ENCODE measurements around the gene GNAS-AS1. TPM values are rescaled to one million over a fixed set of nuclear protein-coding genes. Genes with fewer than 3 reads are reported as not detected.
A peak's percentile ranks its signal among the peaks of the same experiment; 100 is the strongest.

GNAS-AS1 gene
- total and polyA plus RNA-seq, 2 experiments from 2014 or later = 12.3 to 15.0 TPM

DNA sequence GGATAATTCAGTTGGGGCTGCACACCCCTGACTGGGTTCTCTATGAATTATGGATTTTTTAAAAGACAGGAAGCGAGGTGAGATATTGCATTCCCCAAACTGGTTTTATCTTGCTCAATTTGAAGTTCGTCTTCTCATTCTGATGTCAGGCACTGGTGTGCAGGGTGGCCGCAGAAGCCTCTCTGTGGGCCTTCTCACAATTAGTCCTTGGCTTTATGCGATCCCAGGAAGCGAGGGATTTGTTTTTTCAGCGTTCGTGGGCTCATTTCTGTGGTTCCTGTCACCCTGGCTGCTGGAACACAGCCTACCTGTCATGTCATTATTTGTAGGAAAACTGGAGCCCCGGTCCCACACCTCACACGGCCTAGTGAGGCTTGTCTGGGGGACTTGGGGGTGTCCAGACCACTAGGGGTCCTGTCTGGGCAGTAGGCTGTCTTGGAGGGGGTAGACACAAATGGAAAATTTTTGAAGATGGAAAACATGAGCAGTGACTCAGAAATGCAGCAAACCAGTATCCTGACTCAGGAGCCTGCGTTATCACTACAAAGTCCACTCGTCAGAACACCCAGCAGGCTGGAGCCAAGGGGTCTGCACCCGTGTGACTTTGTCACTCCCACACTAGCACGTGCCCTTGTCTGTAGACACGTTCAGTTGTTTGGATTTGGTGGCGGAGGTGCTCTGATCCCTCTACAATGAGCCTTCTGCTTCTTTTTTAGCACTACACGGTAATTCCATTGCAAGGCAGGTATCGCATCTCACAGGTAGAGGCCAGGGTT lies 42.2 kb downstream of the GNAS-AS1 start:
- H3K36me3 Mint-ChIP-seq (ENCODE audit: low read depth) = no peaks in the 10 kb centered on the region
- DNase-seq (ENCODE audit: low spot score) = no peak
- H3K27ac ChIP-seq (ENCODE audit: low read depth) = no peak overlapping the region

More for the DNA sequence above, 42.2 kb downstream of the GNAS-AS1 start:
- Mint-ChIP-seq H3K27me3 (ENCODE audit: insufficient read depth, low read depth, poor library complexity) (peaks cover 20% of the 10 kb centered on the region), H3K9me3 (peaks cover 4% of the 10 kb centered on the region; the same call in 1 of the 3 replicates), H3K27ac (peak overlapping the region; percentile 9; the same call in 1 of the 2 replicates), H3K4me3 (no peak overlapping the region), H3K4me1 (peaks cover 33% of the 10 kb centered on the region)
- TF ChIP-seq ZNF114 (CRISPR knock-in tag; IDR thresholded peaks at IDR 0.05) = no peak
- TF ChIP-seq JUNB (IDR thresholded peaks at IDR 0.05; ENCODE audit: unreplicated experiment) = no peak
- TF ChIP-seq STAT1 (IDR thresholded peaks at IDR 0.05; ENCODE audit: unreplicated experiment) = no peak
- no peak for TF ChIP-seq ZNF331 (CRISPR knock-in tag; IDR thresholded peaks at IDR 0.05; ENCODE audit: low read depth)
- no peak for TF ChIP-seq NANOG (IDR thresholded peaks at IDR 0.05; ENCODE audit: borderline replicate concordance)
- TF ChIP-seq EZH2phosphoT487 (IDR thresholded peaks at IDR 0.05; ENCODE audit: unreplicated experiment) = no peak
- TF ChIP-seq, protein P1, sequence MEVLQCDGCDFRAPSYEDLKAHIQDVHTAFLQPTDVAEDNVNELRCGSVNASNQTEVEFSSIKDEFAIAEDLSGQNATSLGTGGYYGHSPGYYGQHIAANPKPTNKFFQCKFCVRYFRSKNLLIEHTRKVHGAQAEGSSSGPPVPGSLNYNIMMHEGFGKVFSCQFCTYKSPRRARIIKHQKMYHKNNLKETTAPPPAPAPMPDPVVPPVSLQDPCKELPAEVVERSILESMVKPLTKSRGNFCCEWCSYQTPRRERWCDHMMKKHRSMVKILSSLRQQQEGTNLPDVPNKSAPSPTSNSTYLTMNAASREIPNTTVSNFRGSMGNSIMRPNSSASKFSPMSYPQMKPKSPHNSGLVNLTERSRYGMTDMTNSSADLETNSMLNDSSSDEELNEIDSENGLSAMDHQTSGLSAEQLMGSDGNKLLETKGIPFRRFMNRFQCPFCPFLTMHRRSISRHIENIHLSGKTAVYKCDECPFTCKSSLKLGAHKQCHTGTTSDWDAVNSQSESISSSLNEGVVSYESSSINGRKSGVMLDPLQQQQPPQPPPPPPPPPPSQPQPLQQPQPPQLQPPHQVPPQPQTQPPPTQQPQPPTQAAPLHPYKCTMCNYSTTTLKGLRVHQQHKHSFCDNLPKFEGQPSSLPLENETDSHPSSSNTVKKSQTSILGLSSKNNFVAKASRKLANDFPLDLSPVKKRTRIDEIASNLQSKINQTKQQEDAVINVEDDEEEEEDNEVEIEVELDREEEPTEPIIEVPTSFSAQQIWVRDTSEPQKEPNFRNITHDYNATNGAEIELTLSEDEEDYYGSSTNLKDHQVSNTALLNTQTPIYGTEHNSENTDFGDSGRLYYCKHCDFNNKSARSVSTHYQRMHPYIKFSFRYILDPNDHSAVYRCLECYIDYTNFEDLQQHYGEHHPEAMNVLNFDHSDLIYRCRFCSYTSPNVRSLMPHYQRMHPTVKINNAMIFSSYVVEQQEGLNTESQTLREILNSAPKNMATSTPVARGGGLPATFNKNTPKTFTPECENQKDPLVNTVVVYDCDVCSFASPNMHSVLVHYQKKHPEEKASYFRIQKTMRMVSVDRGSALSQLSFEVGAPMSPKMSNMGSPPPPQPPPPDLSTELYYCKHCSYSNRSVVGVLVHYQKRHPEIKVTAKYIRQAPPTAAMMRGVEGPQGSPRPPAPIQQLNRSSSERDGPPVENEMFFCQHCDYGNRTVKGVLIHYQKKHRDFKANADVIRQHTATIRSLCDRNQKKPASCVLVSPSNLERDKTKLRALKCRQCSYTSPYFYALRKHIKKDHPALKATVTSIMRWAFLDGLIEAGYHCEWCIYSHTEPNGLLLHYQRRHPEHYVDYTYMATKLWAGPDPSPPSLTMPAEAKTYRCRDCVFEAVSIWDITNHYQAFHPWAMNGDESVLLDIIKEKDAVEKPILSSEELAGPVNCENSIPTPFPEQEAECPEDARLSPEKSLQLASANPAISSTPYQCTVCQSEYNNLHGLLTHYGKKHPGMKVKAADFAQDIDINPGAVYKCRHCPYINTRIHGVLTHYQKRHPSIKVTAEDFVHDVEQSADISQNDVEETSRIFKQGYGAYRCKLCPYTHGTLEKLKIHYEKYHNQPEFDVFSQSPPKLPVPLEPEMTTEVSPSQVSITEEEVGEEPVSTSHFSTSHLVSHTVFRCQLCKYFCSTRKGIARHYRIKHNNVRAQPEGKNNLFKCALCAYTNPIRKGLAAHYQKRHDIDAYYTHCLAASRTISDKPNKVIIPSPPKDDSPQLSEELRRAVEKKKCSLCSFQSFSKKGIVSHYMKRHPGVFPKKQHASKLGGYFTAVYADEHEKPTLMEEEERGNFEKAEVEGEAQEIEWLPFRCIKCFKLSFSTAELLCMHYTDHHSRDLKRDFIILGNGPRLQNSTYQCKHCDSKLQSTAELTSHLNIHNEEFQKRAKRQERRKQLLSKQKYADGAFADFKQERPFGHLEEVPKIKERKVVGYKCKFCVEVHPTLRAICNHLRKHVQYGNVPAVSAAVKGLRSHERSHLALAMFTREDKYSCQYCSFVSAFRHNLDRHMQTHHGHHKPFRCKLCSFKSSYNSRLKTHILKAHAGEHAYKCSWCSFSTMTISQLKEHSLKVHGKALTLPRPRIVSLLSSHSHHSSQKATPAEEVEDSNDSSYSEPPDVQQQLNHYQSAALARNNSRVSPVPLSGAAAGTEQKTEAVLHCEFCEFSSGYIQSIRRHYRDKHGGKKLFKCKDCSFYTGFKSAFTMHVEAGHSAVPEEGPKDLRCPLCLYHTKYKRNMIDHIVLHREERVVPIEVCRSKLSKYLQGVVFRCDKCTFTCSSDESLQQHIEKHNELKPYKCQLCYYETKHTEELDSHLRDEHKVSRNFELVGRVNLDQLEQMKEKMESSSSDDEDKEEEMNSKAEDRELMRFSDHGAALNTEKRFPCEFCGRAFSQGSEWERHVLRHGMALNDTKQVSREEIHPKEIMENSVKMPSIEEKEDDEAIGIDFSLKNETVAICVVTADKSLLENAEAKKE (CRISPR knock-in tag; IDR thresholded peaks at IDR 0.05) = no peak
- no peak for TF ChIP-seq POLR2AphosphoS5 (IDR thresholded peaks at IDR 0.05; ENCODE audit: low read depth)
- TF ChIP-seq, protein P2, sequence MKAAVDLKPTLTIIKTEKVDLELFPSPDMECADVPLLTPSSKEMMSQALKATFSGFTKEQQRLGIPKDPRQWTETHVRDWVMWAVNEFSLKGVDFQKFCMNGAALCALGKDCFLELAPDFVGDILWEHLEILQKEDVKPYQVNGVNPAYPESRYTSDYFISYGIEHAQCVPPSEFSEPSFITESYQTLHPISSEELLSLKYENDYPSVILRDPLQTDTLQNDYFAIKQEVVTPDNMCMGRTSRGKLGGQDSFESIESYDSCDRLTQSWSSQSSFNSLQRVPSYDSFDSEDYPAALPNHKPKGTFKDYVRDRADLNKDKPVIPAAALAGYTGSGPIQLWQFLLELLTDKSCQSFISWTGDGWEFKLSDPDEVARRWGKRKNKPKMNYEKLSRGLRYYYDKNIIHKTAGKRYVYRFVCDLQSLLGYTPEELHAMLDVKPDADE (IDR thresholded peaks at IDR 0.05) = no peak
- no peak for TF ChIP-seq CREB1 (CRISPR knock-in tag; IDR thresholded peaks at IDR 0.05; ENCODE audit: low read depth)
- TF ChIP-seq, protein P3, sequence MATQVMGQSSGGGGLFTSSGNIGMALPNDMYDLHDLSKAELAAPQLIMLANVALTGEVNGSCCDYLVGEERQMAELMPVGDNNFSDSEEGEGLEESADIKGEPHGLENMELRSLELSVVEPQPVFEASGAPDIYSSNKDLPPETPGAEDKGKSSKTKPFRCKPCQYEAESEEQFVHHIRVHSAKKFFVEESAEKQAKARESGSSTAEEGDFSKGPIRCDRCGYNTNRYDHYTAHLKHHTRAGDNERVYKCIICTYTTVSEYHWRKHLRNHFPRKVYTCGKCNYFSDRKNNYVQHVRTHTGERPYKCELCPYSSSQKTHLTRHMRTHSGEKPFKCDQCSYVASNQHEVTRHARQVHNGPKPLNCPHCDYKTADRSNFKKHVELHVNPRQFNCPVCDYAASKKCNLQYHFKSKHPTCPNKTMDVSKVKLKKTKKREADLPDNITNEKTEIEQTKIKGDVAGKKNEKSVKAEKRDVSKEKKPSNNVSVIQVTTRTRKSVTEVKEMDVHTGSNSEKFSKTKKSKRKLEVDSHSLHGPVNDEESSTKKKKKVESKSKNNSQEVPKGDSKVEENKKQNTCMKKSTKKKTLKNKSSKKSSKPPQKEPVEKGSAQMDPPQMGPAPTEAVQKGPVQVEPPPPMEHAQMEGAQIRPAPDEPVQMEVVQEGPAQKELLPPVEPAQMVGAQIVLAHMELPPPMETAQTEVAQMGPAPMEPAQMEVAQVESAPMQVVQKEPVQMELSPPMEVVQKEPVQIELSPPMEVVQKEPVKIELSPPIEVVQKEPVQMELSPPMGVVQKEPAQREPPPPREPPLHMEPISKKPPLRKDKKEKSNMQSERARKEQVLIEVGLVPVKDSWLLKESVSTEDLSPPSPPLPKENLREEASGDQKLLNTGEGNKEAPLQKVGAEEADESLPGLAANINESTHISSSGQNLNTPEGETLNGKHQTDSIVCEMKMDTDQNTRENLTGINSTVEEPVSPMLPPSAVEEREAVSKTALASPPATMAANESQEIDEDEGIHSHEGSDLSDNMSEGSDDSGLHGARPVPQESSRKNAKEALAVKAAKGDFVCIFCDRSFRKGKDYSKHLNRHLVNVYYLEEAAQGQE (IDR thresholded peaks at IDR 0.05; ENCODE audit: unreplicated experiment) = no peak
- no peak for TF ChIP-seq EZH2 (IDR thresholded peaks at IDR 0.05; ENCODE audit: low read depth, unreplicated experiment)
- TF ChIP-seq, protein P4, sequence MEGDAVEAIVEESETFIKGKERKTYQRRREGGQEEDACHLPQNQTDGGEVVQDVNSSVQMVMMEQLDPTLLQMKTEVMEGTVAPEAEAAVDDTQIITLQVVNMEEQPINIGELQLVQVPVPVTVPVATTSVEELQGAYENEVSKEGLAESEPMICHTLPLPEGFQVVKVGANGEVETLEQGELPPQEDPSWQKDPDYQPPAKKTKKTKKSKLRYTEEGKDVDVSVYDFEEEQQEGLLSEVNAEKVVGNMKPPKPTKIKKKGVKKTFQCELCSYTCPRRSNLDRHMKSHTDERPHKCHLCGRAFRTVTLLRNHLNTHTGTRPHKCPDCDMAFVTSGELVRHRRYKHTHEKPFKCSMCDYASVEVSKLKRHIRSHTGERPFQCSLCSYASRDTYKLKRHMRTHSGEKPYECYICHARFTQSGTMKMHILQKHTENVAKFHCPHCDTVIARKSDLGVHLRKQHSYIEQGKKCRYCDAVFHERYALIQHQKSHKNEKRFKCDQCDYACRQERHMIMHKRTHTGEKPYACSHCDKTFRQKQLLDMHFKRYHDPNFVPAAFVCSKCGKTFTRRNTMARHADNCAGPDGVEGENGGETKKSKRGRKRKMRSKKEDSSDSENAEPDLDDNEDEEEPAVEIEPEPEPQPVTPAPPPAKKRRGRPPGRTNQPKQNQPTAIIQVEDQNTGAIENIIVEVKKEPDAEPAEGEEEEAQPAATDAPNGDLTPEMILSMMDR (conservative IDR thresholded peaks at IDR 0.05; ENCODE audit: low read depth in 2 of 2) = no peak
- Histone ChIP-seq H3K4me3 (no peak overlapping the region), H3K36me3 (ENCODE audit: insufficient read depth) (no peaks in the 10 kb centered on the region), H3K4me1 (ENCODE audit: insufficient read depth) (peaks cover 11% of the 10 kb centered on the region), H3K79me2 (replicated peaks; ENCODE audit: insufficient read depth) (no peaks in the 10 kb centered on the region), H3K4me2 (no peak overlapping the region), H3K9me2 (ENCODE audit: insufficient read depth) (peaks cover 10% of the 10 kb centered on the region; the same call in 1 of the 2 replicates), H2AFZ (no peak overlapping the region), H4K20me1 (replicated peaks; ENCODE audit: insufficient read depth) (no peaks in the 10 kb centered on the region), H3F3A (replicated peaks; ENCODE audit: low read depth) (no peaks in the 10 kb centered on the region), H3K27me3 (ENCODE audit: insufficient read depth) (no peaks in the 10 kb centered on the region)
- no peak for ATAC-seq
